Head of caudate nucleus (tissue), 42 donors: ENCODE measurements around the gene PAFAH1B1.
A peak's percentile ranks its signal among the peaks of the same experiment; 100 is the strongest.
"Not testable (repeated sequence)": the region's sequence is repeated elsewhere in the genome, so short reads cannot be mapped to it uniquely, and the experiment has no call there.

ENCODE experiments used
- DNase-seq, 42 donors: peaks; one replicate each; pipeline versions ENCODE4 v3.0.0 to v3.0.0-alpha.2; 2020 to 2021; ENCODE audit warnings: mixed read lengths in 7 of 42
- intact Hi-C: fragments of 100-400 bp; cut with DNase I; formaldehyde crosslinking; loops from one replicate; pipeline ENCODE4 v1.15.0; 2022

The PAFAH1B1 gene

GRCh38 chr17:2695243-2695960 lies 101.9 kb downstream of the PAFAH1B1 start:
- DNase-seq: peak in 14 of 42 donors; percentile 3 to 23 (median 10)
- intact Hi-C loops: no loop called here

GRCh38 chr17:2695961-2696760 lies 102.7 kb downstream of the PAFAH1B1 start:
- peak in 12 of 42 donors; percentile 4 to 35 (median 12) for DNase-seq

GRCh38 chr17:2697611-2698162 lies 104.2 kb downstream of the PAFAH1B1 start:
- intact Hi-C loops: no loop called here
- DNase-seq: peak in 12 of 42 donors; percentile 4 to 33 (median 11)

More at GRCh38 chr17:2695961-2696760, 102.7 kb downstream of the PAFAH1B1 start:
- intact Hi-C loops: no loop called here

DNA sequence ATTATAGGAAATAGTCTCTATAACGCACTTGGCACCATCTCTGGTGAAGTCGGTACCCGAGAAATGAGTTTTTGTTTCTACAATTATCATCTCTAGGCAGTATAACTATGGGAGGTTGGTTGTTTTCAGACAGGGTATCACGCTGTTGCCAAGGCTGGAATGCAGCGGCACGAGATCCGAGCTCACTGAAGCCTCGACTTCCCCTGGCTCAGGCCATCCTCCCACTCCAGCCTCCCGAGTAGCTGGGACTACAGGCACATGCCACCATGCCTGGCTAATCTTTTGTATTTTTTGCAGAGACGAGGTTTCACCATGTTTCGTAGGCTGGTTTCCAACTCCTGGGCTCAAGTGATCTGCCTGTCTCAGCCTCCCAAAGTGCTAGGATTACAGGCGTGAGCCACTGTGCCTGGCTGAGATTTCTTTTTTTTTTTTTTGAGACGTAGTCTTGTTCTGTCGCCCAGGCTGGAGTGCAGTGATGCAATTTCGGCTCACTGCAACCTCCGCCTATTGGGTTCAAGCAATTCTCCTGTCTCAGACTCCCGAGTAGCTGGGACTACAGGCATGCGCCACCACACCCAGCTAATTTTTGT lies 105.9 kb downstream of the PAFAH1B1 start:
- peak in 5 of 42 donors; percentile 1 to 25 (median 15) for DNase-seq

GRCh38 chr17:2700030-2700490 lies 106.6 kb downstream of the PAFAH1B1 start:
- intact Hi-C loops: loop anchor here (10.0 kb wide), 1 partner anchor 285 kb away; no protein-coding TSS in a partner anchor
- peak in 4 of 42 donors; percentile 1 to 20 (median 3) for DNase-seq

More for the DNA sequence above, 105.9 kb downstream of the PAFAH1B1 start:
- intact Hi-C loops: not testable (repeated sequence)

- peak in 3 of 42 donors; percentile 3 to 16 (median 4) for DNase-seq
Measured at GRCh38 chr17:2700491-2701141, 107.2 kb downstream of the PAFAH1B1 start.

GRCh38 chr17:2701161-2701995 lies 107.9 kb downstream of the PAFAH1B1 start:
- peak in 4 of 42 donors; percentile 0 to 27 (median 4) for DNase-seq
- intact Hi-C loops: loop anchor here (10.0 kb wide), 1 partner anchor 287 kb away; no protein-coding TSS in a partner anchor

More at GRCh38 chr17:2700491-2701141, 107.2 kb downstream of the PAFAH1B1 start:
- intact Hi-C loops: loop anchor here (10.0 kb wide), 1 partner anchor 286 kb away; no protein-coding TSS in a partner anchor

- intact Hi-C loops: loop anchor here (10.0 kb wide), 1 partner anchor 287 kb away; no protein-coding TSS in a partner anchor
- DNase-seq: peak in 4 of 42 donors; percentile 2 to 17 (median 11)
Measured at GRCh38 chr17:2701996-2702741, 108.7 kb downstream of the PAFAH1B1 start.

DNA sequence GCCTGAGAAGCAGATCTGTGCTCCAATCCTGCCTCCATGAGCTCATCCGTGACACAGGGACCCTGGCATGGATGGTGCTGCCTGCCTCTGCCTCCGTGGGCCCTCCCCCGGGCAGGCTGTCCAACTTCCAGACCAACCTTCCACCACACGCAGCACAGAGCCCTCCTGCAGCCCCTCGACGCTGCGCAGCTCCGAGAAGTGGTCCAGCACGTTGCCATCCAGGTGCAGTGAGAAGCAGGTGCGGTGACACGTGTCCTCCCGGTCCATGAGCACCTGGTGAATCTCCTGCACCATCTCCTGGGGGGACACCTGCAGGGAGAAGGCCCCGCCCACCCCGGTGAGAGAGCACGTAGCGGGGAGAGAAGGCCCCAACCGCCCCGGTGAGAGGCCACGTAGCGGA lies 109.7 kb downstream of the PAFAH1B1 start:
- intact Hi-C loops: loop anchor here (10.0 kb wide), 1 partner anchor 288 kb away; no protein-coding TSS in a partner anchor
- DNase-seq: peak in 2 of 42 donors; percentile 1 to 5

- intact Hi-C loops: loop anchor here (10.0 kb wide), 1 partner anchor 289 kb away; no protein-coding TSS in a partner anchor
Measured at GRCh38 chr17:2703606-2704005, 110.2 kb downstream of the PAFAH1B1 start.

GRCh38 chr17:2704031-2704889 lies 110.8 kb downstream of the PAFAH1B1 start:
- peak in 1 of 42 donors; percentile 5 for DNase-seq
- intact Hi-C loops: loop anchor here (10.0 kb wide), 1 partner anchor 289 kb away; no protein-coding TSS in a partner anchor

More at GRCh38 chr17:2703606-2704005, 110.2 kb downstream of the PAFAH1B1 start:
- no peak for DNase-seq

DNA sequence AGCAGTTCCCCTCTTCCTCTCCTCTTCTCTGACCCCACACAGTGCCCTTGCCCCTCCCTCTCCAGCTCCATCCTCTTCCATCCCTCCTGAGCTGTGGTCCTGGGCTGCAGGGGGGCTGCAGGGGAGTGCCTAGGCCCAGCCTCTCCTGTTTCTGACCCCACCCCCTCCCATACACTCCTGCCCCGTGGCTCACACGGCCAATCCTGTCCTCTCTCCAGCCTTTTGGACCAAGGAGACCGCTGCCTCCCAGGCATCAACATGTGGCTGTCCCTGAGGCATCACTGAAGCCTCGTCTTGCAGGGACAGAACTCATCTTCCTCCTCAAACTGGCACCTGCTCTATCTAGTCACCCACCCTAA lies 111.4 kb downstream of the PAFAH1B1 start:
- intact Hi-C loops: loop anchor here (10.0 kb wide), 1 partner anchor 290 kb away; no protein-coding TSS in a partner anchor
- DNase-seq: no peak

DNA sequence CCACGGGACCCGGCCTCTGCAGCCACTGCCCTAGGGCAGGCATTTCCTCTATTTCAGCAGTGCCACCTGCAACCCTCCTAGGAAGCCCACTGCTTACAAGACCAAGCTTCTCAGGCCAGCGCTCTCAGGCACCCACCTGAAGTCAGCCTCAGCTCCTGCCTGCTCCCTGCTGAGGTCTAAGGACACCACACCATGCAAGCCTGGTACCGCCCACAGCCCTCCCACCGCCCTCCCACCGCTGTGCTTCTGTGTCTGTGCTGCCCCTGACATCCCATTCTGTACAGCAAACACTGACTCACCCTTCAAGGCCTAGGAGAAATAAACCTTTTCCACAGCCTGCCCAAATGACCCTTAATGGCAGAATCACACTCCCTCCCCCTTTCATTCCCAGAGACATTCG lies 111.8 kb downstream of the PAFAH1B1 start:
- peak in 1 of 42 donors; percentile 22 for DNase-seq
- intact Hi-C loops: loop anchor here (10.0 kb wide), 1 partner anchor 290 kb away; no protein-coding TSS in a partner anchor

DNA sequence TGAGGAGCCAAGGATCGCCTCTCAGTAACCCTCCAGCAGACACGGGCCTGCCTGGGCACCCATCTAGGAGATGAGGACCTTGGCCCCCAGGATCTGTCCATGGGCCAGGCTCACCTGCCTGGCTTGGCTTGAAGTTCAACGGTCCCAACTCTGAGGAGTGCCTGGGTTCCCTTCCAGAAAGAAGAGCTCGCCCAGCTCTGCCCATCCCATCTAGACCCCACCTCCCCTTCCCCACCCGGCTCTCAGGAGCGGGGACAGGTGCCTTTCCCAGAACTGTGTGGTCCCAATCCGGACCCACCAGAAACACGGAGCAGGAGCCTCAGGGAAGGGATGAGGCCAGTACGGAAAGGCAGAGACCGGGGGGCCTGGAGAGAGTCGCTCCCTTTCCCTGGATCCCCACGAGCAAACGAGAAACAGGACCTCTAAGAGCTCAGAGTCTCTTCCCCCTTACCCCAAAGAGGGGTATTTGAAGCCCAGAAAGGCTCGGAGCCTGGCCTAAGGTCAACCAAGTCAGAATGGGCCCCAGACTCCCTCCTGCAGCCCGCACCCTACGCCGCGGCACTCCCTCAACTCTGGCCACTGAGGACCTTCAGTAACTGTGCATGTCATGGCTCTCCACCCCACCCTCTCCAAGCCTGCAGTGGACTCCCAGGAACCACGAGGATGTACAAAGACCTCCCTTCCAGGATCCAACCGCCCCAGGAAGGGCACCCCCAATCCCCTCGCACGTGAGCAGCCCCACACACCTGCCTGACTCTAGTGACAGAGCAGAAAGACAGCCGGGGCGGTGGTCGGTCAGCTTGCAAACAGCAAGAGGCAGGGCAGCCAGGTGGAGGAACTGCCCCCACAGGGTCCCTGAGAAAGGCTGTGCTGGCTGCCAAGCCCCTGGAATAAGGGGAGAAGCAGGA lies 112.7 kb downstream of the PAFAH1B1 start:
- peak in 1 of 42 donors; percentile 9 for DNase-seq
- intact Hi-C loops: loop anchor here (10.0 kb wide), 1 partner anchor 291 kb away; no protein-coding TSS in a partner anchor
